NCI-H1694 treated with DMSO at 0.1 percent for 48 hours (cell line): ENCODE data around the gene DNAJC25.
A peak's percentile ranks its signal among the peaks of the same experiment; 100 is the strongest.
"Not testable (repeated sequence)": the region's sequence is repeated elsewhere in the genome, so short reads cannot be mapped to it uniquely, and the experiment has no call there.

ENCODE experiments used
- DNase-seq: peaks from one replicate; lab custom pipeline; 2025; lab: John Stamatoyannopoulos, UW

The DNAJC25 gene

DNA sequence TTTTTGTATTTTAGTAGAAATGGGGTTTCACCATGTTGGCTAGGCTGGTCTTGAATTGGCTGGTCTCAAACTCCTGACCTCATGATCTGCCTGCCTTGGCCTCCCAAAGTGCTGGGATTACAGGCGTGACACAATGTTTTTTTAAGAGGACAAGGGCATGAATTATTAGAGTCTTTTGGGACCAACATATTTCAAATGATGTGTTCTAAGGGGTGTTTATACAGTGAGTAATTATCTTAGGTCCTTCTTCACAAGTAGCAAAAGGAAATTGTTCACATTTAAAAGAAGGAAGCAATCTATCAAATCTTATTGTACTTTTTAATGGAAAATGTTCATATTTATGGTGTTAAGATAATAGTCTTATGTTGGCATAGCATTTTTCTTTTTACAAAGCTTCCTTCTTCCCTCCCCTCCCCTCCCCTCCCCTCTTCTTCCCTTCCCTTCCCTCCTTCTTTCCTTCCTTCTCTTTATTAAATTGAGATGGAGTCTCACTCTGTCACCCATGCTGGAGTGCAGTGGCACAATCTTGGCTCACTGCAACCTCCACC is 37.0 kb downstream of the DNAJC25 start:
- DNase-seq: no peak

- not testable (repeated sequence) for DNase-seq
Observed at GRCh38 chr9:111668601-111669000, 37.5 kb downstream of the DNAJC25 start.

GRCh38 chr9:111674319-111674718 is 43.2 kb downstream of the DNAJC25 start:
- DNase-seq: no peak

DNA sequence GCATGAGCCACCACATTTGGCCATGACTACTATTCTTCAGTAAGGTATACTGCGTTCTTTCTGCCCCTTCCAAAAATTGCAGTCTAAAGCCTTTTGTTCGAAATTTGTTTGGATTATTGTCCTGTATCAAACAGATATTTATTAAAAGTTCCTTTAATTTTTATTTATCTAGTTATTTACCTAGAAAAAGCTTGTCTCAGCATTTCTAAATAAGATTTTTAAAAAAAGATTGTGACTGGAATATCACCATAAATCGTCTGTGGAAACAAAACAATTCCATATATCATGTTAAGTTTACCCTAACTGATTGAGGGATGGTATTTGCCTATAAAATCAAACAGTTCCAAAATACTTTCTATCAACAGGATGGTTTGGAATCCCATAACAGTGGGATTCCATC is 45.0 kb downstream of the DNAJC25 start:
- no peak for DNase-seq

GRCh38 chr9:111678293-111678692 is 47.2 kb downstream of the DNAJC25 start:
- DNase-seq: no peak

- DNase-seq: no peak
Observed at GRCh38 chr9:111679199-111679598, 48.1 kb downstream of the DNAJC25 start.

DNA sequence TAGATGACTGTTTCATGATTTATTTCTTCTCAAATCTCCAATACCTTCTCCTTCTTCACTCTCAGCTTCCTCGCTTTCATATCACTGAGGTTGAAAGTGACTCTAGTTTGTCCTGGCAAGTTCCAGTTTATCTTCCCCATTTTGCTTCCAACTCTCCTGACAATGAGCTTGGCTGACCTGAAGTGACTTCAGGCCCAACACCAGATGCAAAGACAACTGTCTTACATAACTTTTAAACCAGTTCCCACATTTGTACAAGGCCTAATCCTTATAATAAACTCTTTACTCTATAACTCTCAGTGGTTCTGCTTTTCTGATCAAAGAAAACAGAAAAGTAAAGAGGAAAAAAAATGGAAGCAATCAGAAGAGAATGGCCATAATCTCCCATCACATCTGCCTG is 52.3 kb downstream of the DNAJC25 start:
- no peak for DNase-seq

GRCh38 chr9:111691672-111692329 is 60.7 kb downstream of the DNAJC25 start:
- peak; percentile 23 for DNase-seq

DNA sequence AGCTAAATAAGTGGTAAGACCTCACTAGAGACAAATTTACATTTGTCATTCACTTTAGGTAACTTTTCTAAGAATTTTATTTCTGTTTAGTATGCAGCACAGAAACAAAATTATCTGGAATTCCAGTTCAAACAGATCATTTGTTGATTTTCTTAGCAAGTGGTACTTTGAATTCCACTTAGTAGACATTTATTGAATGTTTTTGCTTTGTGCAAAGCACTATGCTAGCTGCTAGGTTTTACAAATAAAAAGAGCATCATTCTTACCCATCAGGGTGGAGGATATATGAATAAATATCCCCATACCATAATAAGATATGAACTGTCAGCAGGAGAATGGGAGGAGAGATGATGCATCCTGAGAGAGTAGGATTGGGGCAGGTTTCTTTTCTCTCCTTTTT is 65.7 kb downstream of the DNAJC25 start:
- DNase-seq: no peak

GRCh38 chr9:111700776-111701175 is 69.6 kb downstream of the DNAJC25 start:
- DNase-seq: no peak
